Measurements from ENCODE around the gene ARL8B. TPM values are rescaled to one million over a fixed set of nuclear protein-coding genes. Genes with fewer than 3 reads are reported as not detected.
"Not testable (repeated sequence)": the region's sequence is repeated elsewhere in the genome, so short reads cannot be mapped to it uniquely, and the experiment has no call there.

The ARL8B gene
- total RNA-seq, 1 donor from 2014 or later, result 66.7 TPM

DNA sequence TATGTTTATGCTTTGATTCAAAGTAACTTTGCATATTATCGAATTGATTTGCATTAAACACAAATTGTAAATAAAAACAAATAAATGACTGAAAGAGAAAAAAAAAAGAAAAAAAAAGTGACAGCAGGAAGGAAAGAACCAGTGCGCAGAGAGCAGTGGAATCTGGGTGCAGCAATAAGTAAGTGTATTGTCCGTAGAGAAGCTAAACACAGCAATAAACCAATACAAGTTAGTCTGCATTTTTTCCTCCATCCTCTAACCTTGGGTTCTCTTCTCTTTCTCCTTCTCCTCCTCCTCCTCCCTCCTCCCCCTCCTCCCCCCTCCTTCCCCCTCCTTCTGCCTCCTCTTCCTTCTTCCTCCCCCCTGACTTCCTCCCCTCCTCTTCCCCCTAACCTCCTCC, 18.3 kb upstream of the ARL8B start:
- Histone ChIP-seq H3K36me3 (no peaks in the 10 kb centered on the region), H3K4me1 (no peaks in the 10 kb centered on the region), H3K27ac (replicated peaks) (no peak overlapping the region), H3K9me3 (replicated peaks) (no peaks in the 10 kb centered on the region), H3K4me3 (no peak overlapping the region), H3K27me3 (ENCODE audit: low read depth) (peaks cover 6% of the 10 kb centered on the region)
- TF ChIP-seq CTCF (IDR thresholded peaks at IDR 0.05; ENCODE audit: borderline replicate concordance), result no peak
- intact Hi-C loops (cut with micrococcal nuclease), result no loop called here
- no peak for DNase-seq

DNA sequence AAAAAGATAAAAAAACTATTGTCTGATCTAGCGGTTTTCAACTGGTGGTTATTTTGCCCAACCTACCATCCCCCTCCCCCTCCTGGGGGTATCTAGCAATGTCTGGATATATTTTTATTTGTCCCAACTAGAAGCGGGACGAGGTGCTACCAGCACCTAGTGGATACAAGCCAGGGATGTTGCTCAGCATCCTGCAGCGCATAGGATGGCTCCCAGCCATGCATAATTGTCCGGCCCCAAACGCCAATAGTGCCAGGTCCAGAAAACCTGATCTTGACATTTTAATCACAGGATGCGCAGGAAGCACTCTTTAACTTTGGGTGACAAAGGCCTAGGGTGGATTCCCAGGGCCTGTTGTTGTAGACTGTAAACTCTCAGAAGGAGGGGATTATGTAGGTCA, 17.0 kb upstream of the ARL8B start:
- intact Hi-C loops (cut with micrococcal nuclease), result no loop called here
- H3K27ac ChIP-seq (replicated peaks), result no peak overlapping the region
- no peak for TF ChIP-seq CTCF (IDR thresholded peaks at IDR 0.05; ENCODE audit: borderline replicate concordance)
- H3K9me3 ChIP-seq (replicated peaks), result no peaks in the 10 kb centered on the region
- H3K36me3 ChIP-seq, result no peaks in the 10 kb centered on the region
- H3K4me3 ChIP-seq, result no peak overlapping the region
- DNase-seq, result no peak
- H3K4me1 ChIP-seq, result no peaks in the 10 kb centered on the region
- peaks cover 12% of the 10 kb centered on the region for H3K27me3 ChIP-seq (ENCODE audit: low read depth)

DNA sequence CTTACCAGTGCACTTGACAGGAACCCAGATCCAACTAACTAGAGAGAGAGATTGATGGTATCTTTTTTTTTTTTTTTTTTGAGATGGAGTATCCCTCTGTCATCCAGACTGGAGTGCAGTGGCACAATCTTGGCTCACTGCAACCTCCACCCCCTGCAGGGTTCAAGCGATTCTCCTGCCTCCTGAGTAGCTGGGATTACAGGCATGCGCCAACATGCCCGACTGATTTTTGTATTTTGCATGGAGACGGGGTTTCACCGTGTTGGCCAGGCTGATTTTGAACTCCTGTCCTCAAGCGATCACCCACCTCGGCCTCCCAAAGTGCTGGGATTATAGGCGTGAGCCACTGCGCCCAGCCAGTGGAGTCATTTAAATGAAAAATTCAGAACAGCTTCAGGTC, 15.7 kb upstream of the ARL8B start:
- H3K27me3 ChIP-seq (ENCODE audit: low read depth), result peaks cover 12% of the 10 kb centered on the region
- H3K27ac ChIP-seq (replicated peaks); intact Hi-C loops (cut with micrococcal nuclease); H3K9me3 ChIP-seq (replicated peaks); H3K4me3 ChIP-seq; H3K36me3 ChIP-seq; H3K4me1 ChIP-seq; DNase-seq: not testable (repeated sequence)

DNA sequence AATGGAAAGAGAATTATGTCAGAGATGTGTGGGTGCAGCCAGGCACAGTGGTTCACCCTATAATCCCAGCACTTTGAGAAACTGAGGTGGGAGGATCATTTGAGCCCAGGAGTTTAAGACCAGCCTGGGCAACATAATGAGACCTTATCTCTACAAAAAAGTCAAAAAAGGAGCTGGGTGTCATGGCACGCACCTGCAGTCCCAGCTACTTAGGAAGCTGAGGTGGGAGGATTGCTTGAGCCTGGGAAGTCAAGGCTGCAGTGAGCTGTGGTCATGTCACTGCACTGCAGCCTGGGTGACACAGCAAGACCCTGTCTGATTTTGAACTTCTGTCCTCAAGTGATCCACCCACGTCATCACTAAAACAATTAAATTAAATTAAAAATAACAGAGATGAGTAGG, 15.2 kb upstream of the ARL8B start:
- H3K27ac ChIP-seq (replicated peaks); DNase-seq; H3K9me3 ChIP-seq (replicated peaks); H3K36me3 ChIP-seq; H3K4me3 ChIP-seq; H3K4me1 ChIP-seq; intact Hi-C loops (cut with micrococcal nuclease): not testable (repeated sequence)
- peaks cover 12% of the 10 kb centered on the region for H3K27me3 ChIP-seq (ENCODE audit: low read depth)

- DNase-seq, result no peak
- intact Hi-C loops (cut with micrococcal nuclease), result no loop called here
- Histone ChIP-seq H3K27ac (replicated peaks) (no peak overlapping the region), H3K36me3 (no peaks in the 10 kb centered on the region), H3K27me3 (ENCODE audit: low read depth) (peaks cover 12% of the 10 kb centered on the region), H3K9me3 (replicated peaks) (no peaks in the 10 kb centered on the region), H3K4me1 (no peaks in the 10 kb centered on the region), H3K4me3 (no peak overlapping the region)
- no peak for TF ChIP-seq CTCF (IDR thresholded peaks at IDR 0.05; ENCODE audit: borderline replicate concordance)
Observed at GRCh38 chr3:5110337-5110736, 11.8 kb upstream of the ARL8B start.

GRCh38 chr3:5112043-5112442, 10.0 kb upstream of the ARL8B start:
- peaks cover 12% of the 10 kb centered on the region for H3K27me3 ChIP-seq (ENCODE audit: low read depth)
- no peak for DNase-seq
- no peaks in the 10 kb centered on the region for H3K9me3 ChIP-seq (replicated peaks)
- intact Hi-C loops (cut with micrococcal nuclease), result no loop called here
- no peaks in the 10 kb centered on the region for H3K36me3 ChIP-seq
- H3K4me3 ChIP-seq, result no peak overlapping the region
- no peak for TF ChIP-seq CTCF (IDR thresholded peaks at IDR 0.05; ENCODE audit: borderline replicate concordance)
- H3K27ac ChIP-seq (replicated peaks), result no peak overlapping the region
- no peaks in the 10 kb centered on the region for H3K4me1 ChIP-seq

- H3K4me1 ChIP-seq; H3K4me3 ChIP-seq; H3K27me3 ChIP-seq (ENCODE audit: low read depth); H3K9me3 ChIP-seq (replicated peaks); H3K36me3 ChIP-seq; intact Hi-C loops (cut with micrococcal nuclease); DNase-seq; H3K27ac ChIP-seq (replicated peaks): not testable (repeated sequence)
Observed at GRCh38 chr3:5113726-5114125, 8.4 kb upstream of the ARL8B start.

Measured in left ventricle myocardium inferior (tissue), 1 donor.